Neuronal stem cell (in vitro differentiated cells): ENCODE measurements around the gene LIG1.
A peak's percentile ranks its signal among the peaks of the same experiment; 100 is the strongest.

Experiments
- DNase-seq: peaks from one replicate; pipeline ENCODE4 v3.0.0-alpha.2; 2013; ENCODE audit warnings: low spot score
- H2AFZ ChIP-seq: one replicate; pipeline ENCODE4 v1.6.1; 2013; ENCODE audit warnings: mild to moderate bottlenecking, low read length, inconsistent platforms
- H2AK5ac ChIP-seq: 2 replicates; pipeline ENCODE4 v1.6.1; 2013; ENCODE audit warnings: low read depth, mild to moderate bottlenecking, inconsistent platforms, low read length, moderate library complexity, mixed read lengths
- H2BK120ac ChIP-seq: 2 replicates; pipeline ENCODE4 v1.6.1; 2013; ENCODE audit warnings: low read depth, mild to moderate bottlenecking, inconsistent platforms, low read length, moderate library complexity, mixed read lengths
- H2BK12ac ChIP-seq: one replicate; pipeline ENCODE4 v1.6.1; 2013; ENCODE audit warnings: low read length, inconsistent platforms
- H2BK15ac ChIP-seq: 2 replicates; pipeline ENCODE4 v1.6.1; 2013; ENCODE audit warnings: mild to moderate bottlenecking, low read length, inconsistent platforms, mixed read lengths
- H2BK5ac ChIP-seq: one replicate; pipeline ENCODE4 v1.6.1; 2013; ENCODE audit warnings: inconsistent platforms, mild to moderate bottlenecking, low read length, moderate library complexity
- H3K14ac ChIP-seq: one replicate; pipeline ENCODE4 v1.6.1; 2013; ENCODE audit warnings: low read length, inconsistent platforms
- H3K18ac ChIP-seq: 2 replicates; pipeline ENCODE4 v1.6.1; 2013; ENCODE audit warnings: low read length, inconsistent platforms
- H3K23ac ChIP-seq: 2 replicates; pipeline ENCODE4 v1.6.1; 2013; ENCODE audit warnings: low read depth, mild to moderate bottlenecking, mixed read lengths, low read length, inconsistent platforms; ENCODE audit not compliant: poor library complexity
- H3K27ac ChIP-seq: replicated peaks from 3 replicates; pipeline ENCODE4 v1.5.1; 2013; ENCODE audit warnings: low read length, inconsistent platforms
- H3K27me3 ChIP-seq, 3 experiments: 2 replicates each; pipeline ENCODE4 v1.6.1; 2013; ENCODE audit warnings: low read length in 3 of 3, mild to moderate bottlenecking in 2 of 3, inconsistent platforms in 1 of 3, low read depth in 1 of 3, mixed read lengths in 1 of 3, moderate library complexity in 1 of 3; ENCODE audit not compliant: control insufficient read depth in 3 of 3, insufficient read depth in 3 of 3
- H3K36me3 ChIP-seq, 2 donors: replicated peaks in 1 of 2; 2 replicates each; pipeline ENCODE4 v1.6.1; 2013; ENCODE audit warnings: low read length in 2 of 2; ENCODE audit not compliant: control insufficient read depth in 2 of 2, insufficient read depth in 2 of 2
- H3K4ac ChIP-seq: 2 replicates; pipeline ENCODE4 v1.6.1; 2013; ENCODE audit warnings: inconsistent platforms, mild to moderate bottlenecking, low read length, moderate library complexity
- H3K4me1 ChIP-seq, 2 donors: 1 replicate in 1 of 2; 2 replicates in 1 of 2; pipeline ENCODE4 v1.6.1; 2013; ENCODE audit warnings: low read length in 2 of 2, low read depth in 1 of 2; ENCODE audit not compliant: control insufficient read depth in 2 of 2, insufficient read depth in 1 of 2
- H3K4me2 ChIP-seq: one replicate; pipeline ENCODE4 v1.6.1; 2013; ENCODE audit warnings: mild to moderate bottlenecking, low read length, inconsistent platforms; ENCODE audit not compliant: insufficient read depth, poor library complexity, severe bottlenecking
- H3K4me3 ChIP-seq, 2 donors: 2 replicates each; pipeline ENCODE4 v1.5.1; 2013; ENCODE audit warnings: low read length in 2 of 2, mild to moderate bottlenecking in 2 of 2, inconsistent platforms in 1 of 2, moderate library complexity in 1 of 2
- H3K79me1 ChIP-seq: one replicate; pipeline ENCODE4 v1.6.1; 2013; ENCODE audit warnings: low read depth, mild to moderate bottlenecking, inconsistent platforms, low read length, moderate library complexity
- H3K9ac ChIP-seq: one replicate; pipeline ENCODE4 v1.6.1; 2013; ENCODE audit warnings: mild to moderate bottlenecking, low read depth, low read length, inconsistent platforms; ENCODE audit not compliant: poor library complexity
- H3K9me3 ChIP-seq, 2 donors: replicated peaks in 1 of 2; 2 replicates each; pipeline versions ENCODE3 to v1.6.1; 2013; ENCODE audit warnings: low read length in 2 of 2, mild to moderate bottlenecking in 2 of 2, inconsistent platforms in 1 of 2, low read depth in 1 of 2, mixed read lengths in 1 of 2, moderate library complexity in 1 of 2; ENCODE audit not compliant: control insufficient read depth in 2 of 2, insufficient read depth in 1 of 2
- H4K8ac ChIP-seq: one replicate; pipeline ENCODE4 v1.6.1; 2013; ENCODE audit warnings: low read depth, mild to moderate bottlenecking, inconsistent platforms, low read length, moderate library complexity
- H4K91ac ChIP-seq: one replicate; pipeline ENCODE4 v1.6.1; 2013; ENCODE audit warnings: low read length, low read depth, mild to moderate bottlenecking, inconsistent platforms; ENCODE audit not compliant: poor library complexity
- WGBS, 2 donors: extraction: QIAGEN DNeasy Blood & Tissue Kit; methylation state at CpG; one replicate each; pipeline ENCODE4 v1.1.7; 2013; ENCODE audit warnings: missing lambda C conversion rate in 2 of 2, mixed read lengths in 1 of 2; ENCODE audit not compliant: insufficient read length in 2 of 2, insufficient replicate concordance in 1 of 2; ENCODE audit errors: extremely low coverage in 2 of 2; 5-methylcytosine and 5-hydroxymethylcytosine counted together

LIG1 gene

GRCh38 chr19:48111280-48111679 lies 58.9 kb downstream of the LIG1 start:
- H4K91ac ChIP-seq, result no peak overlapping the region
- H3K9ac ChIP-seq, result no peak overlapping the region
- peaks cover 9 to 20% of the 10 kb centered on the region in 2 donors for H3K36me3 ChIP-seq
- WGBS, 2 donors, result no CpG with 5 or more reads among the region's 7 CpGs
- no peak overlapping the region for H3K4ac ChIP-seq
- no peak overlapping the region for H3K14ac ChIP-seq
- no peaks in the 10 kb centered on the region for H3K79me1 ChIP-seq
- no peak overlapping the region for H2AK5ac ChIP-seq
- no peak overlapping the region for H3K27ac ChIP-seq
- no peak overlapping the region for H3K18ac ChIP-seq
- H3K27me3 ChIP-seq, result no peaks in the 10 kb centered on the region
- peaks cover 0 to 1% of the 10 kb centered on the region in 2 donors for H3K4me1 ChIP-seq
- H2AFZ ChIP-seq, result no peak overlapping the region
- H3K23ac ChIP-seq, result no peak overlapping the region
- no peak overlapping the region for H3K4me2 ChIP-seq
- no peak overlapping the region for H2BK15ac ChIP-seq
- H3K9me3 ChIP-seq, result no peaks in the 10 kb centered on the region
- H2BK5ac ChIP-seq, result no peak overlapping the region
- no peak overlapping the region for H4K8ac ChIP-seq
- no peak overlapping the region for H2BK12ac ChIP-seq
- DNase-seq, result no peak
- H2BK120ac ChIP-seq, result no peak overlapping the region
- H3K4me3 ChIP-seq, result no peak overlapping the region

GRCh38 chr19:48110350-48110966 lies 59.7 kb downstream of the LIG1 start, which contains the start of gene PLA2G4C:
PLA2G4C (minus strand) TSS chr19:48110817; CDS start chr19:48106529, 4,288 bp downstream.
- WGBS, 2 donors, result no CpG with 5 or more reads among the region's 27 CpGs
- H3K27ac ChIP-seq, result no peak within 1 kb of the TSS

GRCh38 chr19:48108997-48109782 lies 61.0 kb downstream of the LIG1 start:
- no peak overlapping the region for H3K23ac ChIP-seq
- H3K9me3 ChIP-seq, result no peaks in the 10 kb centered on the region
- no peak overlapping the region for H2BK12ac ChIP-seq
- no peak overlapping the region for H3K9ac ChIP-seq
- peaks cover 0 to 1% of the 10 kb centered on the region in 2 donors for H3K4me1 ChIP-seq
- DNase-seq, result no peak
- H3K4me3 ChIP-seq, result no peak overlapping the region
- peaks cover 0 to 1% of the 10 kb centered on the region in 2 donors for H3K36me3 ChIP-seq
- H3K79me1 ChIP-seq, result no peaks in the 10 kb centered on the region
- H2BK15ac ChIP-seq, result no peak overlapping the region
- no peak overlapping the region for H3K18ac ChIP-seq
- H4K91ac ChIP-seq, result no peak overlapping the region
- WGBS, 2 donors, result no CpG with 5 or more reads among the region's 15 CpGs
- no peak overlapping the region for H3K14ac ChIP-seq
- no peak overlapping the region for H2BK5ac ChIP-seq
- H3K4ac ChIP-seq, result no peak overlapping the region
- no peaks in the 10 kb centered on the region for H3K27me3 ChIP-seq
- H2BK120ac ChIP-seq, result no peak overlapping the region
- no peak overlapping the region for H3K27ac ChIP-seq
- H2AK5ac ChIP-seq, result no peak overlapping the region
- H4K8ac ChIP-seq, result no peak overlapping the region
- H2AFZ ChIP-seq, result no peak overlapping the region
- no peak overlapping the region for H3K4me2 ChIP-seq

More at GRCh38 chr19:48110350-48110966, 59.7 kb downstream of the LIG1 start, which contains the start of gene PLA2G4C:
- Histone ChIP-seq H3K27me3 (no peaks in the 10 kb centered on the region), H4K8ac (no peak within 1 kb of the TSS), H4K91ac (no peak within 1 kb of the TSS), H3K36me3 (peaks cover 5 to 13% of the 10 kb centered on the region in 2 donors), H2BK12ac (no peak within 1 kb of the TSS), H2AFZ (peak within 1 kb of the TSS; percentile 96), H2BK120ac (no peak within 1 kb of the TSS), H3K9me3 (no peaks in the 10 kb centered on the region), H3K4me3 (peak within 1 kb of the TSS; percentile 58 to 66), H3K23ac (no peak within 1 kb of the TSS), H3K79me1 (no peaks in the 10 kb centered on the region), H3K4ac (no peak within 1 kb of the TSS), H2AK5ac (no peak within 1 kb of the TSS), H2BK5ac (no peak within 1 kb of the TSS), H3K18ac (peak within 1 kb of the TSS; percentile 81), H2BK15ac (no peak within 1 kb of the TSS), H3K14ac (no peak within 1 kb of the TSS), H3K4me1 (peaks cover 0 to 1% of the 10 kb centered on the region in 2 donors), H3K9ac (no peak within 1 kb of the TSS), H3K4me2 (peak within 1 kb of the TSS; percentile 21)
- peak; percentile 78 for DNase-seq

GRCh38 chr19:48103922-48104321 lies 66.2 kb downstream of the LIG1 start:
- no peaks in the 10 kb centered on the region for H3K27me3 ChIP-seq
- no peaks in the 10 kb centered on the region for H3K4me1 ChIP-seq
- H2BK5ac ChIP-seq, result no peak overlapping the region
- H3K9ac ChIP-seq, result no peak overlapping the region
- H2BK12ac ChIP-seq, result no peak overlapping the region
- no peaks in the 10 kb centered on the region for H3K9me3 ChIP-seq
- no peak overlapping the region for H2BK15ac ChIP-seq
- no peak overlapping the region for H2BK120ac ChIP-seq
- no CpG with 5 or more reads among the region's 5 CpGs for WGBS, 2 donors
- no peaks in the 10 kb centered on the region for H3K79me1 ChIP-seq
- no peak overlapping the region for H2AK5ac ChIP-seq
- H3K14ac ChIP-seq, result no peak overlapping the region
- no peak for DNase-seq
- H3K36me3 ChIP-seq, result no peaks in the 10 kb centered on the region
- H4K8ac ChIP-seq, result no peak overlapping the region
- H3K23ac ChIP-seq, result no peak overlapping the region
- no peak overlapping the region for H3K27ac ChIP-seq
- H2AFZ ChIP-seq, result no peak overlapping the region
- no peak overlapping the region for H3K4me3 ChIP-seq
- no peak overlapping the region for H4K91ac ChIP-seq
- no peak overlapping the region for H3K18ac ChIP-seq
- H3K4me2 ChIP-seq, result no peak overlapping the region
- H3K4ac ChIP-seq, result no peak overlapping the region
